ENCODE data around the gene ASXL2. TPM values are rescaled to one million over a fixed set of nuclear protein-coding genes. Genes with fewer than 3 reads are reported as not detected.

The ASXL2 gene
- total RNA-seq, 1 experiment from 2014 or later: 34.5 TPM

DNA sequence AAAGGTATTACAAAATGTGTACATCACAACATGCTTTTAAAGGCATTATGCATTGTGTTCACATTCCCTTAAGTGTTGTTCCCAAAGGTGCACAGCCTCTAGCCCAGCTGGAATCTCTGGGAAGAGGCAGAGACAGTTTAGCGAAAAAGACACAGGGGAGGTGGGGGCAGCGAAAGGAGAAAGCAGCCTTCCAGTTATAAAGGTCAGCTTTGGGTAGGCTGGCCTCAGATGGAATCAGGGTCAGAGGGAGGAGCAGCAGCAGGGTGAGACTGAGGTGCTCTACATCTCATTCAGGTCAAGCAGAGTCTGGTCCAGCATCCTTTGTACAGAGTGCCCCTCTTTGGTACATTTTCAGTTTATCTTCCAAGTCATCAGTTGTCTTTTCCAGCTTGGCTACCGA, 68.6 kb downstream of the ASXL2 start:
- Histone ChIP-seq H3K27ac (ENCODE audit: low read depth, low read length, poor library complexity, severe bottlenecking) (no peak overlapping the region), H3K9me3 (ENCODE audit: low read depth, low read length, poor library complexity, severe bottlenecking) (no peaks in the 10 kb centered on the region), H3K27me3 (replicated peaks; ENCODE audit: insufficient read depth, low read depth, low read length, poor library complexity) (no peaks in the 10 kb centered on the region), H3K4me3 (ENCODE audit: low read depth, low read length, poor library complexity, severe bottlenecking) (no peak overlapping the region), H3K4me1 (ENCODE audit: insufficient read depth, low read length, poor library complexity, severe bottlenecking) (no peaks in the 10 kb centered on the region), H3K36me3 (ENCODE audit: insufficient read depth, low read length, poor library complexity, severe bottlenecking) (peaks cover 6% of the 10 kb centered on the region)
- BruUV-seq (replicated peaks): no TSS peak
- CTCF ChIA-PET: no interaction called here
- no peak for DNase-seq (ENCODE audit: low spot score)
- POLR2A ChIA-PET (ENCODE audit: low non-redundant PET): no interaction called here
- intact Hi-C loops (cut with micrococcal nuclease; ENCODE audit: unreplicated experiment): no loop called here
- TF ChIP-seq EZH2 (IDR thresholded peaks at IDR 0.05; ENCODE audit: borderline replicate concordance, low read depth, low read length, poor library complexity, severe bottlenecking): no peak
- TF ChIP-seq, protein P1, sequence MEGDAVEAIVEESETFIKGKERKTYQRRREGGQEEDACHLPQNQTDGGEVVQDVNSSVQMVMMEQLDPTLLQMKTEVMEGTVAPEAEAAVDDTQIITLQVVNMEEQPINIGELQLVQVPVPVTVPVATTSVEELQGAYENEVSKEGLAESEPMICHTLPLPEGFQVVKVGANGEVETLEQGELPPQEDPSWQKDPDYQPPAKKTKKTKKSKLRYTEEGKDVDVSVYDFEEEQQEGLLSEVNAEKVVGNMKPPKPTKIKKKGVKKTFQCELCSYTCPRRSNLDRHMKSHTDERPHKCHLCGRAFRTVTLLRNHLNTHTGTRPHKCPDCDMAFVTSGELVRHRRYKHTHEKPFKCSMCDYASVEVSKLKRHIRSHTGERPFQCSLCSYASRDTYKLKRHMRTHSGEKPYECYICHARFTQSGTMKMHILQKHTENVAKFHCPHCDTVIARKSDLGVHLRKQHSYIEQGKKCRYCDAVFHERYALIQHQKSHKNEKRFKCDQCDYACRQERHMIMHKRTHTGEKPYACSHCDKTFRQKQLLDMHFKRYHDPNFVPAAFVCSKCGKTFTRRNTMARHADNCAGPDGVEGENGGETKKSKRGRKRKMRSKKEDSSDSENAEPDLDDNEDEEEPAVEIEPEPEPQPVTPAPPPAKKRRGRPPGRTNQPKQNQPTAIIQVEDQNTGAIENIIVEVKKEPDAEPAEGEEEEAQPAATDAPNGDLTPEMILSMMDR (conservative IDR thresholded peaks at IDR 0.05; ENCODE audit: low read depth, low read length): no peak

DNA sequence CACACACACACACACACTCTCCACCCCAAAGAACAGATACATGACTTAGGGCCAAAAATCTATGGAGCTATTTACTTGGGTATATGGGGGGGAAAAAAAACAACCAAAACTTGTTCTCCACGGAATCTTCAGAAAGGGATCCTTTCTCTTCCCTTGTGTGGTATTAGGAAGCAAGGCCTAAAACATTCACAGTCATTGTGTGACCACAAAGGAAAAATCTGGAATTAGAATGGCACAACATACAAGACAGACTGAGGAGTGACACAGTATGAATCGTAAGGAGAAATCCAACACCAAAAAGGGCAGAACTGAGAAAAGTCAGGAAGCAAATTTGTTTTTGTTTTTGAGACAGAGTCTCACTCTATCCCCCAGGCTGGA, 70.3 kb downstream of the ASXL2 start:
- Histone ChIP-seq H3K4me1 (ENCODE audit: insufficient read depth, low read length, poor library complexity, severe bottlenecking) (no peaks in the 10 kb centered on the region), H3K4me3 (ENCODE audit: low read depth, low read length, poor library complexity, severe bottlenecking) (no peak overlapping the region), H3K9me3 (ENCODE audit: low read depth, low read length, poor library complexity, severe bottlenecking) (no peaks in the 10 kb centered on the region), H3K36me3 (ENCODE audit: insufficient read depth, low read length, poor library complexity, severe bottlenecking) (peaks cover 14% of the 10 kb centered on the region), H3K27ac (ENCODE audit: low read depth, low read length, poor library complexity, severe bottlenecking) (no peak overlapping the region), H3K27me3 (replicated peaks; ENCODE audit: insufficient read depth, low read depth, low read length, poor library complexity) (no peaks in the 10 kb centered on the region)
- BruUV-seq (replicated peaks): no TSS peak
- POLR2A ChIA-PET (ENCODE audit: low non-redundant PET): no interaction called here
- DNase-seq (ENCODE audit: low spot score): no peak
- TF ChIP-seq, protein P1 (conservative IDR thresholded peaks at IDR 0.05; ENCODE audit: low read depth, low read length): no peak
- TF ChIP-seq EZH2 (IDR thresholded peaks at IDR 0.05; ENCODE audit: borderline replicate concordance, low read depth, low read length, poor library complexity, severe bottlenecking): no peak
- CTCF ChIA-PET: interaction anchor here (0.6 kb wide), 1 partner anchor 869 kb away, joined by 3 read pairs; no protein-coding TSS in a partner anchor
- intact Hi-C loops (cut with micrococcal nuclease; ENCODE audit: unreplicated experiment): no loop called here

DNA sequence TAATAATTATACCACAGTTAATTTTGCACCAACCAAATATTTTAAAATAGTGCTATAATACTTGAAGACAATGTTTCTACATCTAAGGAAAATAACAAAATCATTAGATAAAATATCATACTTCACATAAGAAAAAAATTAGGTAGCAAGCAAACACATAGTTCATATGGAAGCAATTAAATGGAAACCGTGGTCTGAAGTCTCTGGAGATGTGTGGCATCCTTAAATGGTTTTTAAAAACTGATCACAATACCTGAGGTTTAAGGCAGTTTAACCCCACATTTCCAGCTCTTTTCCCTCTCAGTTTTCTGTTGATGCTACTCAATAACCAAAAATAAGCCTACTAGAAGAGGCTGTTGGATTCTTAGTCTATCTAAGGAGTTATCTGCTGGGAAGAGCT, 71.3 kb downstream of the ASXL2 start:
- CTCF ChIA-PET: no interaction called here
- BruUV-seq (replicated peaks): no TSS peak
- POLR2A ChIA-PET (ENCODE audit: low non-redundant PET): interaction anchor here (0.7 kb wide), 1 partner anchor 10 kb away, joined by 3 read pairs; no protein-coding TSS in a partner anchor
- Histone ChIP-seq H3K4me3 (ENCODE audit: low read depth, low read length, poor library complexity, severe bottlenecking) (no peak overlapping the region), H3K36me3 (ENCODE audit: insufficient read depth, low read length, poor library complexity, severe bottlenecking) (peaks cover 14% of the 10 kb centered on the region), H3K27me3 (replicated peaks; ENCODE audit: insufficient read depth, low read depth, low read length, poor library complexity) (no peaks in the 10 kb centered on the region), H3K4me1 (ENCODE audit: insufficient read depth, low read length, poor library complexity, severe bottlenecking) (no peaks in the 10 kb centered on the region), H3K27ac (ENCODE audit: low read depth, low read length, poor library complexity, severe bottlenecking) (no peak overlapping the region), H3K9me3 (ENCODE audit: low read depth, low read length, poor library complexity, severe bottlenecking) (no peaks in the 10 kb centered on the region)
- intact Hi-C loops (cut with micrococcal nuclease; ENCODE audit: unreplicated experiment): no loop called here
- no peak for DNase-seq (ENCODE audit: low spot score)
- TF ChIP-seq, protein P1 (conservative IDR thresholded peaks at IDR 0.05; ENCODE audit: low read depth, low read length): no peak
